ENCODE results near the gene AKNA. TPM values are rescaled to one million over a fixed set of nuclear protein-coding genes. Genes with fewer than 3 reads are reported as not detected.

Gene AKNA
- total and polyA plus RNA-seq, 5 donors from 2014 or later, result 11.9 to 381 (median 14.6) TPM

- H3K27ac ChIP-seq (ENCODE audit: insufficient read depth, low read length, poor library complexity, severe bottlenecking), result no peak overlapping the region
- DNase-seq, result no peak
- no peaks in the 10 kb centered on the region for H3K4me1 ChIP-seq (ENCODE audit: control insufficient read depth, insufficient read depth, low read length, poor library complexity, severe bottlenecking)
- H3K4me1 Mint-ChIP-seq, result peaks cover 0 to 8% (median 0%) of the 10 kb centered on the region in 4 donors
- H3K27me3 ChIP-seq (ENCODE audit: control insufficient read depth, insufficient read depth, low read length), result no peaks in the 10 kb centered on the region
- peaks cover 11% of the 10 kb centered on the region for H3K27me3 Mint-ChIP-seq
- H3K36me3 Mint-ChIP-seq, result no peaks in the 10 kb centered on the region
- no peak overlapping the region for H3K4me3 Mint-ChIP-seq
- no peak overlapping the region for H3K27ac Mint-ChIP-seq
- ATAC-seq (ENCODE audit: low read depth in 2 of 2), result no peak
- H3K4me3 ChIP-seq (ENCODE audit: low read depth, low read length), result no peak overlapping the region
- H3K9me3 ChIP-seq (ENCODE audit: control insufficient read depth in 2 of 2, low read length in 2 of 2), result no peaks in the 10 kb centered on the region
- peaks cover 0 to 5% (median 0%) of the 10 kb centered on the region in 7 donors for H3K9me3 Mint-ChIP-seq
- no peaks in the 10 kb centered on the region for H3K36me3 ChIP-seq (ENCODE audit: control insufficient read depth, insufficient read depth, low read length)
Measured at GRCh38 chr9:114303571-114303970, 84.2 kb downstream of the AKNA start.

DNA sequence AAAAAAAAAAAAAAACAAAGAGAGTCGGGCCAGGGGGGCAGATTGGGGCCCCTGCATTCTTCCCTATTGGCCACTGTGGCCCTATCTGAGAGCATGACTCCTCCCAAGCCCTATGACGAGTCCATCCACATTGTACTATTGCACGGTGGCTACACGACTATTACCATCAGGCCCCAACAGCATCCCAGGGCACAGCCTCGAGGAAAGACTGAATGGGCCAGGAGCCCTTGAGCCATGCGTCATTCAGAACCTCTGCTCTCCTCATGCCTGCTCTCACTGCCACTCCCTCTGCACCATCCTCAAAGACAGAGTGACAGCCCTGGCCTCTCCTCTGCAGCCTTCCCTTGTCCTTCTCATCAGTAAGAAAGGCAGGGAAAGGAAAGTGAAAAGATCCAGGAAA is 85.1 kb downstream of the AKNA start:
- no peak overlapping the region for H3K27ac ChIP-seq (ENCODE audit: insufficient read depth, low read length, poor library complexity, severe bottlenecking)
- Mint-ChIP-seq H3K9me3 (peaks cover 0 to 5% (median 0%) of the 10 kb centered on the region in 7 donors), H3K27ac (no peak overlapping the region), H3K36me3 (no peaks in the 10 kb centered on the region), H3K4me1 (peaks cover 0 to 8% (median 0%) of the 10 kb centered on the region in 4 donors), H3K27me3 (peaks cover 19% of the 10 kb centered on the region), H3K4me3 (no peak overlapping the region)
- H3K9me3 ChIP-seq (ENCODE audit: control insufficient read depth in 2 of 2, low read length in 2 of 2), result no peaks in the 10 kb centered on the region
- H3K4me3 ChIP-seq (ENCODE audit: low read depth, low read length), result no peak overlapping the region
- no peak for DNase-seq
- ATAC-seq (ENCODE audit: low read depth in 2 of 2), result no peak
- H3K36me3 ChIP-seq (ENCODE audit: control insufficient read depth, insufficient read depth, low read length), result no peaks in the 10 kb centered on the region
- no peaks in the 10 kb centered on the region for H3K27me3 ChIP-seq (ENCODE audit: control insufficient read depth, insufficient read depth, low read length)
- no peaks in the 10 kb centered on the region for H3K4me1 ChIP-seq (ENCODE audit: control insufficient read depth, insufficient read depth, low read length, poor library complexity, severe bottlenecking)

DNA sequence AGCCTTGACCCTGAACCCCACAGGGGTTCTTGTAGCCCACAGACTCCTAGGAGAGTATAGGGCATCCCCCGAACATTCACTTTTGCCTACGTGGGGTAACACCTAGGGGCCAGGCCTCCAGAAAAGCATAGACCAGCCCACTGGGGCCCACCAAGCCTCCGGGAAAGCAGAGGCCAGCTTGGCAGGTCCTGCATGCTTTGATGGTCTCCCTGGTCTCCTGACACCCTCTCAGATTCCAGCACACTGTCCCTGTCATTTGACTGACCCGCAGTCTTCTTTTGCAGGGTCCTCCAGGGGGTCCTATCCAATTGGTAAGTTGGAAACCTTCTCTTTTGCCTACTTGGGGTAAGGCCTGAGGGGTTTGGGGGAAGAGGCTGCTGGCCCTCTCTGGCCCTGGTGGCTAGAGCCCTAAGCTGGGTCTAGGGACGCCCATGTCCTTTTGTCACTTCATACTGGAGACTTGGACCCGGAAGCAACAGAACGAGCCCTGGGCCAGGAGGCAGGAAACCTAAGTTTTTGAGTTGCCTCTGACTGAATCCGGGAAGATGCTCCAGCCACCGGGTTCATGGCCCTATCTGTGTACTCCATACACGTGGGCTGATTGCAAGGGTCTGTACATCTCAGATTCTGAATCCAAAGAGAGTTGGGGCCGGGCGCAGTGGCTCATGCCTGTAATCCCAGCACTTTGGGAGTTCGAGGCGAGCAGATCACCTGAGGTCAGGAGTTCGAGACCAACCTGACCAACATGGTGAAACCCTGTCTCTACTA is 85.8 kb downstream of the AKNA start:
- no peak overlapping the region for H3K4me3 Mint-ChIP-seq
- H3K36me3 ChIP-seq (ENCODE audit: control insufficient read depth, insufficient read depth, low read length), result no peaks in the 10 kb centered on the region
- H3K27me3 Mint-ChIP-seq, result peaks cover 19% of the 10 kb centered on the region
- no peaks in the 10 kb centered on the region for H3K36me3 Mint-ChIP-seq
- no peaks in the 10 kb centered on the region for H3K4me1 ChIP-seq (ENCODE audit: control insufficient read depth, insufficient read depth, low read length, poor library complexity, severe bottlenecking)
- no peak for DNase-seq
- no peak overlapping the region for H3K27ac Mint-ChIP-seq
- no peak overlapping the region for H3K4me3 ChIP-seq (ENCODE audit: low read depth, low read length)
- no peak overlapping the region for H3K27ac ChIP-seq (ENCODE audit: insufficient read depth, low read length, poor library complexity, severe bottlenecking)
- peaks cover 0 to 5% (median 0%) of the 10 kb centered on the region in 7 donors for H3K9me3 Mint-ChIP-seq
- H3K4me1 Mint-ChIP-seq, result peaks cover 0 to 8% (median 0%) of the 10 kb centered on the region in 4 donors
- no peak for ATAC-seq (ENCODE audit: low read depth in 2 of 2)
- no peaks in the 10 kb centered on the region for H3K9me3 ChIP-seq (ENCODE audit: control insufficient read depth in 2 of 2, low read length in 2 of 2)
- H3K27me3 ChIP-seq (ENCODE audit: control insufficient read depth, insufficient read depth, low read length), result no peaks in the 10 kb centered on the region

DNA sequence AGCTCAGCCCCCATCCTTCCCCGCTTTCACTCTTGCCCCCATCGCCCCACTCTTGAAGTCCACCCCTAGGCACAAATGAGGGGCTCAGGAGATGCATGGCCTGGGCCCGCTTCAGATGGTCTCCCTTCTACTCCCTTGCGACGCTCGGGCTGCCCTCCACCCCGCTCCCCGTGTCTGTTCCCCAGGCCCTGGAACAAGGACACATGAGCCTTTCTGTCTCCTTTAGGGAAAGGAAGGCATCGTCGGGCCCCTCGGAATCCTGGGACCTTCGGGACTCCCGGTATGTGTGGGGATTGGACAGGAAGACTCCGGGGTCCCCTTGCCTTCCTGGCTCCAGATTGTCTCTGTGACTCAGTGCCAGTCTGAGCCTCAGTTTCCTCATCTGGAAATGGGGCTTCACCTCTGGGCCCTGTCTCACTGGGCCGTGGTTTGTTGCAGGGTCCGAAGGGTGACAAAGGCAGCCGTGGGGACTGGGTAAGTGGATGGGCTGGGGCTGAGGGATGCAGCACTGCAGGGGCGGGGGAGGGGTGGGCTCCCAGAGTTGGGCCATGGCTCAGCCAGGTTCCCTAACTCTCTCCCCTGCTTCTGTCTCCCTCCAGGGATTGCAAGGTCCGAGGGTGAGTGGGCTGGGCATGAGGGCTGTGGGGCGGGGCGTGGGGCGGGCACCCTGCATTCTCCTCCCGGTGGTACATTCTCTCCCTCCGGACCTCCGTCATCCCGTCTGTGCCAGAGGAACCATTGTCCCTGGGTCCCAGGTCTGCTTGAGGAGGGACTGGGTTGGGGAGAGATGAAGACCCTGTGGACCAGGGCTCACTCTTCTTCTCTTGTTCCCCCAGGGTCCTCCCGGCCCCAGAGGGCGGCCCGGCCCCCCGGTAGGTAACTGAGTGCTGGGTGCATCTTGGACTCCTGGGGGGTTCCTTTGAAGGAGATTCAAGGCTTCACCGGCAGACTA is 86.7 kb downstream of the AKNA start:
- Mint-ChIP-seq H3K27ac (no peak overlapping the region), H3K9me3 (peaks cover 0 to 7% (median 0%) of the 10 kb centered on the region in 7 donors), H3K27me3 (peaks cover 19% of the 10 kb centered on the region), H3K4me1 (peaks cover 0 to 8% (median 0%) of the 10 kb centered on the region in 4 donors), H3K4me3 (no peak overlapping the region), H3K36me3 (no peaks in the 10 kb centered on the region)
- Histone ChIP-seq H3K4me3 (ENCODE audit: low read depth, low read length) (no peak overlapping the region), H3K4me1 (ENCODE audit: control insufficient read depth, insufficient read depth, low read length, poor library complexity, severe bottlenecking) (no peaks in the 10 kb centered on the region), H3K27ac (ENCODE audit: insufficient read depth, low read length, poor library complexity, severe bottlenecking) (no peak overlapping the region), H3K27me3 (ENCODE audit: control insufficient read depth, insufficient read depth, low read length) (no peaks in the 10 kb centered on the region), H3K36me3 (ENCODE audit: control insufficient read depth, insufficient read depth, low read length) (no peaks in the 10 kb centered on the region), H3K9me3 (ENCODE audit: control insufficient read depth in 2 of 2, low read length in 2 of 2) (peaks cover 0 to 4% of the 10 kb centered on the region in 2 experiments)
- DNase-seq (no peak), ATAC-seq (ENCODE audit: low read depth in 2 of 2) (no peak)

DNA sequence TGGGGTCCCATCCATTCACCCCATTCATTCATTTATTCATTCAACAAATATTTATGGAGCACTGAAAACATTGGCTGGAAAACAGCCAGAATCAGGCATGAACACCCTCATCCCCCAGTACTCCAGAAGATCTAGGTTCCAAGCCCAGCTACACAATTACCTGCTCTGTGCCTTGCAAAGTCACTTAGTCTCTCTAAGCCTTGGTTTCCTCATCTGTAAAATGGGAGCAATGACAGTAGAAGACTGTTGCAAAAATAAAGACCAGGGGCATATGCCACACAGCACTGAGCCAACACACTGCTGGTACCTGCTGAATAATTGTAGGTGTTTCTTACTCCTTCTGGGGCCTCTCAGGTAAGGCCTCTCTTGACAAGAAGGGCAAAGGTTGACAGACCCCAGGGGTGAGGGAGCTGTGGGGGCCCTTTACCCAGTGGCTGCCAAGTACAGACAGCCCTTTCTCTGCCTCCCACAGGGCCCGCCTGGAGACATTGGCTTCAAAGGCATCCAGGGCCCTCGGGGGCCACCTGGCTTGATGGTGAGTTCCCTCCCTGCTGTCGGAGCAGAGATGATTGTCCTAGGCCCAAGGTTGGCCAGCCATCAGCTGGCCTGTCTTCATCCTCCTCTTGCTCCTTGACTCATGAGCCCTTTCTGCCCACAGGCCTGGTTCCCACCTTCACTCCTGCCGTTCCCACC is 87.5 kb downstream of the AKNA start:
- peaks cover 0 to 3% (median 0%) of the 10 kb centered on the region in 4 donors for H3K4me1 Mint-ChIP-seq
- DNase-seq (no peak), ATAC-seq (ENCODE audit: low read depth in 2 of 2) (no peak)
- no peak overlapping the region for H3K4me3 Mint-ChIP-seq
- H3K27ac Mint-ChIP-seq, result no peak overlapping the region
- no peaks in the 10 kb centered on the region for H3K4me1 ChIP-seq (ENCODE audit: control insufficient read depth, insufficient read depth, low read length, poor library complexity, severe bottlenecking)
- H3K36me3 Mint-ChIP-seq, result no peaks in the 10 kb centered on the region
- H3K9me3 Mint-ChIP-seq, result peaks cover 0 to 7% (median 4%) of the 10 kb centered on the region in 7 donors
- no peak overlapping the region for H3K27ac ChIP-seq (ENCODE audit: insufficient read depth, low read length, poor library complexity, severe bottlenecking)
- peaks cover 2 to 9% of the 10 kb centered on the region in 2 experiments for H3K9me3 ChIP-seq (ENCODE audit: control insufficient read depth in 2 of 2, low read length in 2 of 2)
- no peaks in the 10 kb centered on the region for H3K27me3 ChIP-seq (ENCODE audit: control insufficient read depth, insufficient read depth, low read length)
- H3K4me3 ChIP-seq (ENCODE audit: low read depth, low read length), result no peak overlapping the region
- no peaks in the 10 kb centered on the region for H3K36me3 ChIP-seq (ENCODE audit: control insufficient read depth, insufficient read depth, low read length)
- H3K27me3 Mint-ChIP-seq, result peaks cover 19% of the 10 kb centered on the region

- no peak for ATAC-seq (ENCODE audit: low read depth in 2 of 2)
- Mint-ChIP-seq H3K27me3 (peaks cover 19% of the 10 kb centered on the region), H3K4me3 (no peak overlapping the region), H3K36me3 (no peaks in the 10 kb centered on the region), H3K4me1 (no peaks in the 10 kb centered on the region), H3K9me3 (peaks cover 2 to 15% (median 6%) of the 10 kb centered on the region in 7 donors), H3K27ac (no peak overlapping the region)
- Histone ChIP-seq H3K27ac (ENCODE audit: insufficient read depth, low read length, poor library complexity, severe bottlenecking) (no peak overlapping the region), H3K27me3 (ENCODE audit: control insufficient read depth, insufficient read depth, low read length) (no peaks in the 10 kb centered on the region), H3K4me1 (ENCODE audit: control insufficient read depth, insufficient read depth, low read length, poor library complexity, severe bottlenecking) (no peaks in the 10 kb centered on the region), H3K36me3 (ENCODE audit: control insufficient read depth, insufficient read depth, low read length) (no peaks in the 10 kb centered on the region), H3K4me3 (ENCODE audit: low read depth, low read length) (no peak overlapping the region), H3K9me3 (ENCODE audit: control insufficient read depth in 2 of 2, low read length in 2 of 2) (peaks cover 8 to 17% of the 10 kb centered on the region in 2 experiments)
- DNase-seq, result no peak
Measured at GRCh38 chr9:114299286-114300152, 88.3 kb downstream of the AKNA start.

- ATAC-seq (ENCODE audit: low read depth in 2 of 2), result no peak
- Histone ChIP-seq H3K4me3 (ENCODE audit: low read depth, low read length) (no peak overlapping the region), H3K36me3 (ENCODE audit: control insufficient read depth, insufficient read depth, low read length) (no peaks in the 10 kb centered on the region), H3K27me3 (ENCODE audit: control insufficient read depth, insufficient read depth, low read length) (no peaks in the 10 kb centered on the region), H3K4me1 (ENCODE audit: control insufficient read depth, insufficient read depth, low read length, poor library complexity, severe bottlenecking) (no peaks in the 10 kb centered on the region), H3K27ac (ENCODE audit: insufficient read depth, low read length, poor library complexity, severe bottlenecking) (no peak overlapping the region), H3K9me3 (ENCODE audit: control insufficient read depth in 2 of 2, low read length in 2 of 2) (peaks cover 10 to 21% of the 10 kb centered on the region in 2 experiments)
- no peaks in the 10 kb centered on the region for H3K4me1 Mint-ChIP-seq
- DNase-seq, result no peak
- peaks cover 2 to 16% (median 7%) of the 10 kb centered on the region in 7 donors for H3K9me3 Mint-ChIP-seq
- H3K27ac Mint-ChIP-seq, result no peak overlapping the region
- no peak overlapping the region for H3K4me3 Mint-ChIP-seq
- no peaks in the 10 kb centered on the region for H3K36me3 Mint-ChIP-seq
- peaks cover 23% of the 10 kb centered on the region for H3K27me3 Mint-ChIP-seq
Measured at GRCh38 chr9:114296338-114296737, 91.4 kb downstream of the AKNA start.

Measured in CD4-positive, CD25-positive, alpha-beta regulatory T cell (primary cell).